ENCODE measurements around the gene ZFYVE16. TPM values are rescaled to one million over a fixed set of nuclear protein-coding genes. Genes with fewer than 3 reads are reported as not detected.
"Not testable (repeated sequence)": the region's sequence is repeated elsewhere in the genome, so short reads cannot be mapped to it uniquely, and the experiment has no call there.

The ZFYVE16 gene
- polyA plus RNA-seq (2013, experiment 1 of 2; ENCODE audit: insufficient read length), result 16.3 TPM
- 21.0 TPM for polyA plus RNA-seq (2013, experiment 2 of 2; ENCODE audit: insufficient read length)

- peak; percentile 97 for DNase-seq
Observed at GRCh38 chr5:80407735-80408483, at the start of gene ZFYVE16. Gene ZFYVE16 (plus strand): TSS chr5:80408064. CDS start chr5:80434148, 26,084 bp downstream.

- DNase-seq, result no peak
Observed at GRCh38 chr5:80360914-80361444, 46.9 kb upstream of the ZFYVE16 start.

GRCh38 chr5:80364892-80365291 is 43.0 kb upstream of the ZFYVE16 start:
- no peak for DNase-seq

GRCh38 chr5:80368661-80369480 is 39.0 kb upstream of the ZFYVE16 start:
- DNase-seq, result no peak

GRCh38 chr5:80369521-80369920 is 38.3 kb upstream of the ZFYVE16 start:
- DNase-seq, result no peak

GRCh38 chr5:80370390-80370789 is 37.5 kb upstream of the ZFYVE16 start:
- DNase-seq, result no peak

GRCh38 chr5:80372780-80373179 is 35.1 kb upstream of the ZFYVE16 start:
- DNase-seq, result no peak

GRCh38 chr5:80374188-80374587 is 33.7 kb upstream of the ZFYVE16 start:
- DNase-seq, result no peak

GRCh38 chr5:80376557-80376956 is 31.3 kb upstream of the ZFYVE16 start:
- no peak for DNase-seq

- no peak for DNase-seq
Observed at GRCh38 chr5:80382488-80382887, 25.4 kb upstream of the ZFYVE16 start.

- no peak for DNase-seq
Observed at GRCh38 chr5:80387063-80387768, 20.6 kb upstream of the ZFYVE16 start.

- DNase-seq, result no peak
Observed at GRCh38 chr5:80389580-80389979, 18.3 kb upstream of the ZFYVE16 start.

- not testable (repeated sequence) for DNase-seq
Observed at GRCh38 chr5:80390413-80390812, 17.5 kb upstream of the ZFYVE16 start.

- DNase-seq, result not testable (repeated sequence)
Observed at GRCh38 chr5:80391267-80391666, 16.6 kb upstream of the ZFYVE16 start.

GRCh38 chr5:80399526-80400239 is 8.2 kb upstream of the ZFYVE16 start:
- DNase-seq, result peak; percentile 21

GRCh38 chr5:80400368-80400767 is 7.5 kb upstream of the ZFYVE16 start:
- not testable (repeated sequence) for DNase-seq

GRCh38 chr5:80403782-80404181 is 4.1 kb upstream of the ZFYVE16 start:
- no peak for DNase-seq

GRCh38 chr5:80406980-80407734 is 707 bp upstream of the ZFYVE16 start:
- peak; percentile 3 for DNase-seq

GRCh38 chr5:80408484-80409366 is 861 bp downstream of the ZFYVE16 start:
- DNase-seq, result peak; percentile 71

GRCh38 chr5:80409367-80409966 is 1.6 kb downstream of the ZFYVE16 start:
- DNase-seq, result no peak
